Kidney tubule cell (primary cell): ENCODE results near the gene TMEM181.
A peak's percentile ranks its signal among the peaks of the same experiment; 100 is the strongest.
"Not testable (repeated sequence)": the region's sequence is repeated elsewhere in the genome, so short reads cannot be mapped to it uniquely, and the experiment has no call there.

Source experiments
- DNase-seq: peaks from one replicate; pipeline ENCODE4 v3.0.0-alpha.2; 2018; ENCODE audit warnings: low spot score

Gene TMEM181, protein sequence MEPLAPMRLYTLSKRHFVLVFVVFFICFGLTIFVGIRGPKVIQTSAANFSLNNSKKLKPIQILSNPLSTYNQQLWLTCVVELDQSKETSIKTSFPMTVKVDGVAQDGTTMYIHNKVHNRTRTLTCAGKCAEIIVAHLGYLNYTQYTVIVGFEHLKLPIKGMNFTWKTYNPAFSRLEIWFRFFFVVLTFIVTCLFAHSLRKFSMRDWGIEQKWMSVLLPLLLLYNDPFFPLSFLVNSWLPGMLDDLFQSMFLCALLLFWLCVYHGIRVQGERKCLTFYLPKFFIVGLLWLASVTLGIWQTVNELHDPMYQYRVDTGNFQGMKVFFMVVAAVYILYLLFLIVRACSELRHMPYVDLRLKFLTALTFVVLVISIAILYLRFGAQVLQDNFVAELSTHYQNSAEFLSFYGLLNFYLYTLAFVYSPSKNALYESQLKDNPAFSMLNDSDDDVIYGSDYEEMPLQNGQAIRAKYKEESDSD

GRCh38 chr6:158559895-158560835 is at the start of gene TMEM181:
TSS of gene TMEM181 (plus strand) at chr6:158560091. CDS start at chr6:158560225, 134 bp downstream.
- peak; percentile 84 for DNase-seq

- DNase-seq, result no peak
These were observed 47.1 kb upstream of the TMEM181 start for GRCh38 chr6:158512809-158513208.

DNA sequence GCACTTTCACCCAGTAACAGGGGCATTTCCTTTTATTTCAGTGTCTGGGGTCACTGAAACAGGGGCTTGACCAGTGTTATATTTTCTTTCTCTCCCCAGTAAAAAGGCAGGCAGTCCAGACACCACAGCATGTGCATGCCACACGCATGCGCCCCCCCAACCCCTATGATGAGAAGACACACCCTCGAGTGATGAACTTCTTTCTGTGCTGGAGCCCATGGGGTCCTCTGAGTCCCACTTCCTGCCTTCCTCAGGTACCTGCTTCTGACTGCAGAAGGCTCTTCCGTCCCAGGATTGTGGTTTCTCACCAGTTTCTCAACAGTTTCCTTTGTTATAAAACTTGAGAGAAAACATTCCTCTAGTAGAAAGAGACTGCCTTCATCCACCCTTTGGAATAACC is 45.7 kb upstream of the TMEM181 start:
- no peak for DNase-seq

- DNase-seq, result no peak
These were observed 44.9 kb upstream of the TMEM181 start for GRCh38 chr6:158514991-158515390.

GRCh38 chr6:158516098-158516497 is 43.8 kb upstream of the TMEM181 start:
- no peak for DNase-seq

GRCh38 chr6:158517038-158517437 is 42.9 kb upstream of the TMEM181 start:
- DNase-seq, result no peak

GRCh38 chr6:158517581-158517980 is 42.3 kb upstream of the TMEM181 start:
- DNase-seq, result no peak

- DNase-seq, result peak; percentile 75
These were observed 41.4 kb upstream of the TMEM181 start for GRCh38 chr6:158518191-158519127.

DNA sequence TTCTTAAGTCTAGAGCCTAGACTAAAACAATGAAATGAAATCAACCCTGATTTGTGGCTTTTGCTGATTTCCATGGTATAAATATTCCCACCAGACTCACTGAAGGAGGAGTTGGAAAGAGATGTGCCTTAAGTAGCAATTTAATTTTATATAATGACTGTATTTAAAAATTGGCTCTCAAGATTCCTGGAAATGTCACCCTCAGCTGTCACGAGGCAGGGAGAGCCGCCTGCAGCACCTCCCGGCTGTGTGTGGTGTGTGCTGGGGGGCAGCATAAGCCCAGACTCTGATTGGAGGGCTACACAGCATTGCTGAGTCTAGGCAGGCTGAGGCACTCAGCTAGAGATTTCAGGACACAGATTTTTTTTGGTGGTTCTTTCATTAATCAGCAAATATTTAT is 40.6 kb upstream of the TMEM181 start:
- DNase-seq, result no peak

DNA sequence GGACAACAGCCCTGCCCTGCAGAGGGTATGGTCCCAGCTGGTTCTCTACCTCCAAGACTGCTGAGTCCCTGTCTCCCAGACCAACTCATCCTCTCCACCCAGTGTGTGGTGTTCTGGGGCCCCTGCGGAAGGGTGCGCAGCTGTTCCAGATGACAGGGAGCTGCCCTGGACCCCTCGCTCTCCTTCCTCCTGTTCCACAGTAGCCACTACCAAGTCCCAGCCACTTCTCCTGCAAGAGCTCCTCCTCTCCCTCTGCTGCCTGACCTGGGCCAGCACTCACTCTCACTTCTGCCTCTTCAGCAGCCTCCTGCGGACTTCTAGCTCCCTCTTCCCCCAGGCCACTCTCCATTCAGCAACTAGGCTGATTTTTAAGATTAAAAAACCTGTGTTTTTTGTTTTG is 40.1 kb upstream of the TMEM181 start:
- no peak for DNase-seq

- not testable (repeated sequence) for DNase-seq
These were observed 38.9 kb upstream of the TMEM181 start for GRCh38 chr6:158520975-158521374.

DNA sequence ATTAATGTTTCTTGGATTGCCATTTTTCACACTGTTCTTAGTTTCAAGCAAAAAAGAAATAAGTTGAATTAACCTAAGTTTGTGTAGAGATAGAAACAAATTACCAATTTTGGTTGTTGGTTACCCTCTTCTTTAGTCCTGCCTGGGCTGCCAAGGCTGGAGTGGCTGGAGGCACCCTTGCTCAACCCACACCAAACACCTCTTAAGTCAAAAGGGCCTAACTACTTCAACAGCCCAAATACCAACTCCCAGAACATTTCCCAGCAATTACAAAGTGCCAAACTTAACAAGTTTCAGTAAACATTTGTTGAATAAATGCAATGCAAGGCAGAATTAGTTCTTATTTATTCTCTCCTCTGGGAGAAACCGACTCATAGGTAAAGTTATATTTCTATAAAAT is 38.1 kb upstream of the TMEM181 start:
- DNase-seq, result no peak

GRCh38 chr6:158522616-158523015 is 37.3 kb upstream of the TMEM181 start:
- no peak for DNase-seq

DNA sequence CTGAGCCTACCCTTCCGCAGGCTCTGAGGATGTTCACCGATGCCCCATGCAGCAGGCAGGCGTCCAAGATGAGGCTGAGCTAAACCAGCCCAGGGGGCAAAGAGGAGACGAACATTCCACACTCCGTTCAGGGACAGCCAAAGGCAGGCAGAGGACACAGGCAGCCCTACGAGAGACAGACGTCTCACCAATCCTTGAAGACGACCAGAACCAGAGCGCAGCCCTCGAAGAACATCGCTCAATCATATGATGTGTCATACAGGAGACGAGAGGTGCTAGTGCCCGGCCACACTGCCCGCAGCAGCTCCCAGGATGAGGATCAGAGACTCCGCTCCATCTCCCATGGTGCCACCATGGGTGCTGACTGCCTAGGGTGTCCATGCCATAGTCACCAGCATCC is 35.6 kb upstream of the TMEM181 start:
- DNase-seq, result no peak

DNA sequence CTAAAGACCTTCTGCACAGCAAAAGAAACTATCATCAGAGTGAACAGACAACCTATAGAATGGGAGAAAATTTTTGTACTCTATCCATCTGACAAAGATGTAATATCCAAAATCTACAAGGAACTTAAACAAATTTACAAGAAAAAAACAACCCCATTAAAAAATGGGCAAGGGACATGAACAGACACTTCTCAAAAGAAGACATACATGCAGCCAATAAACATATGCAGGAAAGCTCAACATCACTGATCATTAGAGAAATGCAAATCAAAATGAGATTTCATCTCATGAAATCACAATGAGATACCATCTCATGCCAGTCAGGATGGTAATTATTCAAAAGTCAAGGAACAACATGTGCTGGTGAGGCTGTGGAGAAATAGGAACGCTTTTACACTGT is 32.0 kb upstream of the TMEM181 start:
- not testable (repeated sequence) for DNase-seq

DNA sequence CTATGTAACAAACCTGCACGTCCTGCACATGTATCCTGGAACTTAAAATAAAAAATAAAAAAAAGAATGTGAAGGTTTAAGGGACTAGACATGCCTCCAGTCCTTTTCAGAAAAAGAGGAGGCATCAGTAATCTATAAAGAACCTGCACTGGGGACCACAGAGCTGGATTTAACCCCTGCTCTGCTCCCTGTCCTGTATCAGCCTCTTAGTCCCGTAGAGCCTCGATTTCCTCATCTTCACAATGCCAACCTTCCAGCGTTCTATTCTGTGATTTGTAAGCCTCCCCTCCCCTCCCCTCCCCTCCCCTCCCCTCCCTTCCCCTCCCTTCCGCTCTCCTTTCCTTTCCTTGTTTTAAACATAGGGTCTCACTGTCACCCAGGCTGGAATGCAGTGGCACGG is 31.1 kb upstream of the TMEM181 start:
- DNase-seq, result no peak

DNA sequence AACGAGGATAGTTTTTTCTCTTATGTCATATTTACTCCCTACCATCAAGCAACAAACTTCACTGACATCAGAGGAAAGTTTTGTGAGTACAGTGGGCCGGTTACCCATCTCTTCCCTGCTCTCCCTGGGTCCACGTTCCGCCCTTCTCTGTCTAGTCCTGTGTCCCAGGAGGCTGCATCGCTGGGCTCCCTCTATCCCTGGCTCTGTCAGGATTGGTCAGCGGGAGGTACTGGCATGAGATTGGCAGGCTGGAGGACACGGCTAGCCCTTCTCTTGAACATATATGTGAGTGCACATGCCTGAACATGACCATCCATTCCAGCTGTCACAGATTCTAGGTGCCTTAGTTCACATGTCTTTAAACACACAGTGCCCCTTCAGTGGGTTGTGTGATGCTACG is 30.3 kb upstream of the TMEM181 start:
- no peak for DNase-seq

GRCh38 chr6:158531566-158531965 is 28.3 kb upstream of the TMEM181 start:
- no peak for DNase-seq

DNA sequence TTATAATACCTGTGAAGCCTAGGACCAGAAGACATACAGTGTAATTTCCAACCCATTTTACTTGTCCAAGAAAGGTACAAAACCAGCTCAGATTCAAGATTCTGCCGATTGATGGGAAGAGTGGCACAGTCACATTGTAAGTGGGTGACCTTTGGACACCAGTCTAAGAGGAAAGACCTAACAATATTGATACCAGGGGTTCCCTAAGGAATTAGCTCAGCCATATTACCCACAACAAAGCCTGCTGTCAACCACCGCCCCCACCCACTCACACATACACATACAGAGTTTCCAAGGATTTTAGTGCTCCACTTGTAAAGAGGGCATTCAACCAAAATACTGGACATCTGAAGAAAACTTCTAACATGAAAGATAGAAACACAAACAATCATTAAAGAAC is 27.9 kb upstream of the TMEM181 start:
- DNase-seq, result no peak

GRCh38 chr6:158536084-158536890 is 23.6 kb upstream of the TMEM181 start:
- peak; percentile 74 for DNase-seq
